HG03108 (cell line): ENCODE results near the gene KHSRP.
"Not testable (repeated sequence)": the region's sequence is repeated elsewhere in the genome, so short reads cannot be mapped to it uniquely, and the experiment has no call there.

Source experiments
- ATAC-seq: cut with Tn5 transposase; IDR thresholded peaks from one replicate; pipeline ENCODE4 v1.9.1; 2021; ENCODE audit warnings: moderate library complexity; ENCODE audit not compliant: unreplicated experiment

Gene KHSRP

GRCh38 chr19:6418562-6418932 lies 6.1 kb downstream of the KHSRP start:
- ATAC-seq: no peak

- no peak for ATAC-seq
Measured at GRCh38 chr19:6417713-6418561, 6.7 kb downstream of the KHSRP start.

GRCh38 chr19:6416658-6417405 lies 7.8 kb downstream of the KHSRP start:
- ATAC-seq: no peak

- no peak for ATAC-seq
Measured at GRCh38 chr19:6415591-6416190, 8.9 kb downstream of the KHSRP start.

- no peak for ATAC-seq
Measured at GRCh38 chr19:6414793-6415590, 9.6 kb downstream of the KHSRP start.

- ATAC-seq: no peak
Measured at GRCh38 chr19:6413721-6414643, 10.6 kb downstream of the KHSRP start.

- ATAC-seq: no peak
Measured at GRCh38 chr19:6413291-6413690, 11.3 kb downstream of the KHSRP start.

- no peak for ATAC-seq
Measured at GRCh38 chr19:6412447-6413091, 12.0 kb downstream of the KHSRP start.

GRCh38 chr19:6412061-6412446 lies 12.6 kb downstream of the KHSRP start:
- ATAC-seq: no peak

GRCh38 chr19:6409346-6409745 lies 15.3 kb downstream of the KHSRP start:
- no peak for ATAC-seq

- ATAC-seq: no peak
Measured at GRCh38 chr19:6406401-6406800, 18.2 kb downstream of the KHSRP start.

GRCh38 chr19:6402837-6403608 lies 21.6 kb downstream of the KHSRP start:
- ATAC-seq: no peak

- ATAC-seq: no peak
Measured at GRCh38 chr19:6402058-6402457, 22.6 kb downstream of the KHSRP start.

- ATAC-seq: not testable (repeated sequence)
Measured at GRCh38 chr19:6400062-6400944, 24.3 kb downstream of the KHSRP start.

GRCh38 chr19:6396305-6396704 lies 28.3 kb downstream of the KHSRP start:
- no peak for ATAC-seq

- ATAC-seq: no peak
Measured at GRCh38 chr19:6394831-6395230, 29.8 kb downstream of the KHSRP start.

GRCh38 chr19:6393983-6394412 lies 30.6 kb downstream of the KHSRP start:
- no peak for ATAC-seq
